ENCODE data around the gene ESRRG. TPM values are rescaled to one million over a fixed set of nuclear protein-coding genes. Genes with fewer than 3 reads are reported as not detected.

Gene ESRRG
- total RNA-seq, 1 donor from 2014 or later = not detected

DNA sequence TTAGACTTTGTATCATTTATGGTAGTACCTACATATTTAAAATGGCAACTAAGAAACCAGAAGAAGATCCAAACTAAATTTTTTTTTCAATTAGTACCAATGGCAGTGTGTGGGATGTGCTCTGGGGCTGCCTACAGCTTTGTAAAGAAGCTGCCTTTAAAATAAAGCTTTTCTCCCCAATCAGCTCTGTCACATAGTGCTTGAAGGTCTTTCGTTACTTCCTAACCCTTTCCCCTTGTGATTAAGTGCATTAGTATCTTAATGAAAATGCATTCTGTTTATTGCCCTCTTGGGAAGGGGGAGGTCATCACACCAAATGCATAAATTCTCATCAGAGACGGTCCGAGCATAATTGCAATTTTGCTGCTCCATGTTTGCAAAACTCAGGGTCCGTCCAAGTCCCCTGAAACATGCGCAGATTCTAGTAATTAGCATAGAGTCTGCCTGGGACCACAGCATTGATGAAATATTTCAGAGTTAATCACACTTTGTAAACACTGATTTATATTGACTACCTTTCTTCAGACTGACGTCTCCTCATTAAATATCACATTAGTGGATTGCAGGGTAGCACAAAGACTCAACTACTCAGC, 71.3 kb downstream of the ESRRG start:
- DNase-seq (ENCODE audit: low spot score) = no peak

DNA sequence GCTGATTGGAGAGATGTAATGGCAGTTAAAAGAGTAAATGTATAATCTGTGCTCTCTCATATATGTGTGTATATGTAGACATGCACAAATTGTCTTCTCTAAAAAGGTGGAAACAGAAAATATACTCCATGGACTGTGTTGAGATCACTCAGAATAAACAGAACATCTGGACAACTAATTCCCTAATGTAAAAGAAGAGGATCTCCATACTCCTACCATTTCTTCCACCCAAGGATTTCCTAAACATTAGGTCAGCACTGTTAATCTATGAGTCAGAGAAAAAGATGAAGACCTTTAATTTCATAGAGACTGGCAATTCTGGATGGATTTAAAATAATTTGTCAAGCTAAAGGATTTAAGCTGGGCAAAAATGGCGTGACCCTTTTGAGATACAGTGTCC, 80.1 kb downstream of the ESRRG start:
- no peak overlapping the region for H3K4me3 Mint-ChIP-seq (ENCODE audit: low read depth)

More for the DNA sequence above, 71.3 kb downstream of the ESRRG start:
- intact Hi-C loops (cut with micrococcal nuclease) = no loop called here
- no peak overlapping the region for H3K4me3 Mint-ChIP-seq (ENCODE audit: low read depth)
- H3K27ac Mint-ChIP-seq = no peak overlapping the region
- no peaks in the 10 kb centered on the region for H3K36me3 Mint-ChIP-seq (ENCODE audit: low read depth)
- H3K4me1 Mint-ChIP-seq (ENCODE audit: low read depth) = no peaks in the 10 kb centered on the region
- no peaks in the 10 kb centered on the region for H3K27me3 Mint-ChIP-seq (ENCODE audit: low read depth)
- no peaks in the 10 kb centered on the region for H3K9me3 Mint-ChIP-seq

DNA sequence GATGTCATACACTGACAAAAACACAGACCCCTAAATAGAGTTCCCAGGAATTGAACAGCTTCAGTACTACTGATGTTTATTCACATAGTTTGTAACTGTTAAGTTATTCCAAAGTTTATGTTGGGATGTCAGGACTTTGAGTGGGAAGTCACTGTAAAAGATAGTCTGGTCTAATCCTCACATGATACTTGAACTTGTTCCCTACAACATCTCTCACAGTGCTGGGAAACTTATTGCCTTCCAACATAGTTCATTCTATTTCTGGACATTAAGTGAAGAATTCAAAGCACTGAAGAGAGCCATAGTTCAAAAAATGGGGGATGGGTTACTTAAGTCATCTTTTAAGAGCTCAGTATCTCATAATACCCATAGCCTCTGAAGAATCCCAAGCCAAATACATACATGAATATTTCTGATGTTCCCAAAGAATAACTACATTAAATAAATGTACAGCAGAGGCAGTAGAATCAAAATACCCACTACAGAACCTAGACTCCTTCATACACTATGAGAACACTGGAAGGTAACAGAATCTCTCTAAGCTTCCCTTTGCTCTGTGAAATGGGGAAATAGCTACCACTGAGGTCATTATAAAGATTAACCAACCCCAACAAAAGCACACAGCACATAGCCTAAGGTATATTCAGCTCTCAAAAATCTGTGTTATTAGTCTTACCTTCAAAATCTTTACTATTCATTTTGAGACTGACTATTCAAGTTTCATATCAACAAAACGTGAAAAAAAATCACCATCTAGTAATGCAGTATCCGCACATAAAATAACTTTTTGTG, 81.4 kb downstream of the ESRRG start:
- H3K36me3 Mint-ChIP-seq (ENCODE audit: low read depth) = no peaks in the 10 kb centered on the region
- no peak overlapping the region for H3K4me3 Mint-ChIP-seq (ENCODE audit: low read depth)

More for the DNA sequence above, 80.1 kb downstream of the ESRRG start:
- Mint-ChIP-seq H3K27me3 (ENCODE audit: low read depth) (no peaks in the 10 kb centered on the region), H3K9me3 (no peaks in the 10 kb centered on the region), H3K36me3 (ENCODE audit: low read depth) (no peaks in the 10 kb centered on the region), H3K27ac (no peak overlapping the region), H3K4me1 (ENCODE audit: low read depth) (no peaks in the 10 kb centered on the region)
- DNase-seq (ENCODE audit: low spot score) = no peak
- intact Hi-C loops (cut with micrococcal nuclease) = no loop called here

DNA sequence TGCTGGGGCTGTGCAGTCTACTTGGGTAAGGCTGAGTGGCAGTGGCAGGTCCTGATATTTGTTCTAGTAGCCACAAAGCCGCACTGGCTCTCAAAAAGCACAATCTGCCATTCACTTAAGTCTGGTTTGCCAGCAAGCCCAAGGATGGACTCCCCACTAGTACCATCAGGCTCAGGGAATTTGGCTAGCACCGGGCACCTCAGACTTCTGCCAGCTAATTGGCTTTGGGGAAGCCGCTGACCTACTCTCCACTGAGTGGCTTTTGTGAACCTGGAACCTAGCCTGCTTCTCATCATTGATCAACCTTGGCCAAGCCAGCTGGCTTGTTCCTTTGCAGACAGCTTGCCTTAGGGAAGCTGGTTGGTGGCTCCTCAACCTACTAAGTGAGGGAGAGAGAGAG, 83.1 kb downstream of the ESRRG start:
- no peak overlapping the region for H3K27ac Mint-ChIP-seq
- H3K4me1 Mint-ChIP-seq (ENCODE audit: low read depth) = no peaks in the 10 kb centered on the region
- H3K36me3 Mint-ChIP-seq (ENCODE audit: low read depth) = no peaks in the 10 kb centered on the region
- H3K9me3 Mint-ChIP-seq = no peaks in the 10 kb centered on the region
- no peak for DNase-seq (ENCODE audit: low spot score)
- intact Hi-C loops (cut with micrococcal nuclease) = no loop called here
- no peak overlapping the region for H3K4me3 Mint-ChIP-seq (ENCODE audit: low read depth)
- no peaks in the 10 kb centered on the region for H3K27me3 Mint-ChIP-seq (ENCODE audit: low read depth)

More for the DNA sequence above, 81.4 kb downstream of the ESRRG start:
- no peaks in the 10 kb centered on the region for H3K9me3 Mint-ChIP-seq
- H3K4me1 Mint-ChIP-seq (ENCODE audit: low read depth) = no peaks in the 10 kb centered on the region
- no peak overlapping the region for H3K27ac Mint-ChIP-seq
- intact Hi-C loops (cut with micrococcal nuclease) = no loop called here
- no peak for DNase-seq (ENCODE audit: low spot score)
- no peaks in the 10 kb centered on the region for H3K27me3 Mint-ChIP-seq (ENCODE audit: low read depth)

DNA sequence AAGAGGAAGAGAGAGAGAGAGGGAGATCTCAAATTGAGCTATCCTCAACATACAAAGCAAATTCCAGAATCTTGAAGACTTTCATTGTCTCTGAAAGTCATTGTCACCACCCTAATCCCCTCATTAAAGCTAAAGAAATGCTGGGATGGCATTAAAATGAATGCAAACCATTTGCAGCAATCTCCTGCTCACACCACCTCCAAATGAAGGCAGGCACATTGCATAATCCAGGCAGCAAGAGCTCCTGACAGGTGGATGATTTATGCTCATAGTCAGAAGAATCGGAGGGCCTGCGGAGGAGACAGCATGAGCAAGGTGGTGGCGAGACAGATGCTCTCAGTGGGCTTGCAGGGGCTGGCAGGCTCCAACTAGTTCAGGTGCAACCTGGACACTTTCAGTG, 90.2 kb downstream of the ESRRG start:
- intact Hi-C loops (cut with micrococcal nuclease) = no loop called here
- Mint-ChIP-seq H3K4me3 (ENCODE audit: low read depth) (no peak overlapping the region), H3K4me1 (ENCODE audit: low read depth) (no peaks in the 10 kb centered on the region)

DNA sequence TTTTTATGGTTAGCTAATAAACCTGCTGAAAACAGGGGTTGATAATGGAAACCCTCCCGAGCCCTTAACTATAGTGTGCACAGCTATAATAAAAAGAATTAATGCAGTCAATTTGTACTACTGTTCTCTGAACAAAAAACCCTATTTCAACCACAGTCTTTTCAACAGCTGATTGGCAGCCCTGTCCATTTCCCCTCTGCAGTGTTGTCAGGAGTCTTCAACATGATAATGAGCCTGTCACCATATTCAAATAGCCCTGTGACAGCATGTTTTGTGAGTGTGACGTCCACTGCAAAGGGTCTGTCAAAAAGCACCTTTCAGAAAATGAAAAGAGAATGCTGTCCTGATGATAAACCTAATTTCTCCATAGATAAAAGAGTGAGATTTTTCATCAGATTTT, 92.7 kb downstream of the ESRRG start:
- H3K36me3 Mint-ChIP-seq (ENCODE audit: low read depth) = no peaks in the 10 kb centered on the region
- no peak overlapping the region for H3K4me3 Mint-ChIP-seq (ENCODE audit: low read depth)
- no peak for DNase-seq (ENCODE audit: low spot score)
- H3K27me3 Mint-ChIP-seq (ENCODE audit: low read depth) = no peaks in the 10 kb centered on the region
- H3K27ac Mint-ChIP-seq = no peak overlapping the region
- H3K4me1 Mint-ChIP-seq (ENCODE audit: low read depth) = no peaks in the 10 kb centered on the region
- intact Hi-C loops (cut with micrococcal nuclease) = no loop called here
- H3K9me3 Mint-ChIP-seq = no peaks in the 10 kb centered on the region

More for the DNA sequence above, 90.2 kb downstream of the ESRRG start:
- no peak overlapping the region for H3K27ac Mint-ChIP-seq
- H3K9me3 Mint-ChIP-seq = no peaks in the 10 kb centered on the region
- H3K27me3 Mint-ChIP-seq (ENCODE audit: low read depth) = no peaks in the 10 kb centered on the region
- no peaks in the 10 kb centered on the region for H3K36me3 Mint-ChIP-seq (ENCODE audit: low read depth)
- no peak for DNase-seq (ENCODE audit: low spot score)

DNA sequence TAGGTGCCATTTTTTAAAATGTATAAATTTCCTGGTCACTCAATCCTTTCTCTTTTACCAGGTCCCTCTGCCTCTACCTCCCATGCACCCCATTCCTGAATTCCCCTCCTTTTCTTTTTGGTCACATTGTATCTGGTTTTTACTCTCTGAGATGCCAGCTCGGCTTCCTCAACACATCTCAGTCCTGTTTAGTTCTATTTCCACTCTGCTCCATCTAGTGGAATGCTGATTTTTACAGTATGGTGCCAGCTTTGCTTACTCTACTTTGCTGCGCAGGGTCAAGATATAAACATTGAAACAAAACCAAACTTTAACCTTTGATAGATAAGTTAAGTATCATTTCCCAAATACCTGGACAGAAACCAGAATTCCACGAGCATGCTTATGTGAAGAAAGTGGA, 96.0 kb downstream of the ESRRG start:
- intact Hi-C loops (cut with micrococcal nuclease) = no loop called here
- H3K4me3 Mint-ChIP-seq (ENCODE audit: low read depth) = no peak overlapping the region
- no peak overlapping the region for H3K27ac Mint-ChIP-seq
- no peaks in the 10 kb centered on the region for H3K36me3 Mint-ChIP-seq (ENCODE audit: low read depth)
- H3K4me1 Mint-ChIP-seq (ENCODE audit: low read depth) = no peaks in the 10 kb centered on the region
- no peaks in the 10 kb centered on the region for H3K9me3 Mint-ChIP-seq
- DNase-seq (ENCODE audit: low spot score) = no peak
- H3K27me3 Mint-ChIP-seq (ENCODE audit: low read depth) = no peaks in the 10 kb centered on the region

DNA sequence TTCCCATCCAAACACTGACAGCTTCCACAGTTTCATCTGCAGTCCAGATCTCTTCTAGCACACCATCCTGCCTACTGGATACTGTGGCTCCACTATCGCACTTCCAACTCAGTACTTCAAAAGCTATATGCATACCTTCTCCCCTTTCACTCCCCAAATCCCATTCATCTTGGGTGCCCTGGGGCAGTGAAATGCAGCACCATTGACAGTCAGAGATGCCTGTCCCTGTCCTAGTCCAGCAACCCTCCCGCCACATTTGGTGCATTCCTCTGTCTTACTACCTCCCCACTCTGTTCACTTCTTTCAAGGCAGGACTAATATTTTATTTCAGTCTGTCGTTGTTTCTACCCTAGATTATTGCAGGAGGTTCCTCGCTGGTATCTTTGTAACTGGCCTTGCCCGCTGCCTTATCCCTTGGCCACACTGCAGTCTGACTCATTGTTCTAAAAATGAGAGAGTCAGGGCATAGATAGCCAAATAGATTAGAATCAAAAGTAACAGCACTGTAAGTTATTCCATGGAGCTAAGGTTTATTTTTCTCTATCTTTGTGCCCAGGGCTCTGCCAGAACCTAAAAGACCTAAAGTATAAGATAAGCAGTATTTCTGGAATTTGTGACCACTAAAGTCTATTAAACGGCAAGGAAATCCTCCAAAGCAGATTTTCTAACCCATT, 96.7 kb downstream of the ESRRG start:
- Mint-ChIP-seq H3K27me3 (ENCODE audit: low read depth) (no peaks in the 10 kb centered on the region), H3K36me3 (ENCODE audit: low read depth) (no peaks in the 10 kb centered on the region), H3K4me1 (ENCODE audit: low read depth) (no peaks in the 10 kb centered on the region), H3K9me3 (no peaks in the 10 kb centered on the region), H3K4me3 (ENCODE audit: low read depth) (no peak overlapping the region), H3K27ac (no peak overlapping the region)
- intact Hi-C loops (cut with micrococcal nuclease) = no loop called here
- DNase-seq (ENCODE audit: low spot score) = no peak

DNA sequence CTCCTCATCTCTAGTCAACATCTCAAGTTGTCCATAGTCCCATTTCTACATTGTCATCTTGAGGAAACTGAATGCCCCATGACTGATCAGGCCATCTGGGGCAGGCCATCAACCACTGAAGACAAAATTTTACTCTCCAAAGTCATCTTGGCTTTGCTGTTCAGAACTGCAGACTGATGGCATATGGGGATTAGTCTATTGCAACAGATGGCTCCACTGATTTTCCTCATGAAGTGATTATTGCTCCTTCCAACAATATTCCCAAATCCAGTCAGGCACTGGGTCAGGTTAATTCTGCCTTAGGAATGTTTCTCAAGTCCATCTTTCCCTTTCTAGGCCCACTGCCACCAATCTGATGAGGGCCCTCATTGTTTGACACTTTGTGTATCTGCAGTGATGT, 101.7 kb downstream of the ESRRG start:
- Mint-ChIP-seq H3K27me3 (ENCODE audit: low read depth) (no peaks in the 10 kb centered on the region), H3K27ac (no peak overlapping the region), H3K4me3 (ENCODE audit: low read depth) (no peak overlapping the region), H3K9me3 (peaks cover 4% of the 10 kb centered on the region), H3K36me3 (ENCODE audit: low read depth) (no peaks in the 10 kb centered on the region), H3K4me1 (ENCODE audit: low read depth) (no peaks in the 10 kb centered on the region)
- no peak for DNase-seq (ENCODE audit: low spot score)
- intact Hi-C loops (cut with micrococcal nuclease) = no loop called here

DNA sequence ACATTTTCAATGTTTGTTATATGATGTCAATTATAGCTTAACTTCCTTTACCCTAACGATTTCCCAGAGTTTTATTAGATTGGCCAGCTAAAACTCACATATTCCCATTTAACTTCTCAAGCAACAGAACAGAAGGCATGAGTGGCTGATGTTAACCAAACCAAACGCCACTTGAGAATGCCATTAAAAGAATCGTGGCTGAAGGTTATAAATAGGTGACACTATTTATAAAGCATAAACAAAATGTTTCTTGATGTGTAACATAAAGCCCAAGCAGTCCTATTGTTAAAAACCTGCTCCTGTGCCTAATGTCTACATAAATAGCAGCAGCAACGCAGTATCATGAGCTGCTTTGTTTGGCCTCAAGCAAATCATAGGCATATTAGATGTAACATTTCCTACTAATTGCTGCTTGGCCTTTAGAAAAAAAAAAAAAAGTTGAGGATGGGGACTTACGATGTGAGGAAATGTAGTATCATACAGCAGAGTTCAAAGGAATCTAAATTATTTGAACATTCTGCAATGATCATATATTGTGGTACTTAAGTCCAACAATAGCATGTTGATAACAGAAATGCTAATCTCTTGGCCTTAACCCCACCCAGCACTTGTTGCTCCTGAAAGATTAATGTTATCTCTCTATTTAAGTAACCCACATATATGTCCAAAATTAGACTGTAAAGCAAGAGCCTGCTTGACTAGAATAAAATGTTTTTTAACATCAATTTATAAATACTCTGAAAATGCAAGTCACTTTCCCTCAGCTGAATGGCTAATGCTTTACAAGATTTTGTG, 106.0 kb downstream of the ESRRG start:
- H3K27me3 Mint-ChIP-seq (ENCODE audit: low read depth) = no peaks in the 10 kb centered on the region
- H3K36me3 Mint-ChIP-seq (ENCODE audit: low read depth) = no peaks in the 10 kb centered on the region
- no peak overlapping the region for H3K4me3 Mint-ChIP-seq (ENCODE audit: low read depth)
- intact Hi-C loops (cut with micrococcal nuclease) = no loop called here
- no peak for DNase-seq (ENCODE audit: low spot score)
- H3K27ac Mint-ChIP-seq = no peak overlapping the region
- no peaks in the 10 kb centered on the region for H3K4me1 Mint-ChIP-seq (ENCODE audit: low read depth)
- H3K9me3 Mint-ChIP-seq = peaks cover 4% of the 10 kb centered on the region

DNA sequence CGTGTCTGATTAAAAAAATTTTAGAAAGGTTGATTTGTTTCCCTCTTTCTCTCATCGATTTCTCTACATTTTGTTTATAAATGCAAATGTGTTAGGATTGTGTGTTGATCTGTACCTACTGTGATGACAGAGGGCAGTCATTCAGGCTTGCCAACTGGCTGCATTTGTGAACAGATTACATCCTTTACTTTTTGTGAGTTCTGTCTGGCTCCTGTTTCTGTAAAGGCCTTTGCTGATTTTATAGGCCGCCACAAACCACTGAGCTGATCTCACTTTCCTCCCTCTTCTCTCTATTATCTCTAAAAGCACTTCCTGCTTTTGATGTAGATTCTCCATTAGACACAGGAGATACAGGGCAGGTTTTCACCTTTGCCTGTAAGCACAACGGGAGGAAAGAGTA, 106.8 kb downstream of the ESRRG start:
- Mint-ChIP-seq H3K9me3 (peaks cover 4% of the 10 kb centered on the region), H3K4me1 (ENCODE audit: low read depth) (no peaks in the 10 kb centered on the region), H3K4me3 (ENCODE audit: low read depth) (no peak overlapping the region), H3K27ac (no peak overlapping the region), H3K27me3 (ENCODE audit: low read depth) (no peaks in the 10 kb centered on the region), H3K36me3 (ENCODE audit: low read depth) (no peaks in the 10 kb centered on the region)
- DNase-seq (ENCODE audit: low spot score) = no peak
- intact Hi-C loops (cut with micrococcal nuclease) = no loop called here

DNA sequence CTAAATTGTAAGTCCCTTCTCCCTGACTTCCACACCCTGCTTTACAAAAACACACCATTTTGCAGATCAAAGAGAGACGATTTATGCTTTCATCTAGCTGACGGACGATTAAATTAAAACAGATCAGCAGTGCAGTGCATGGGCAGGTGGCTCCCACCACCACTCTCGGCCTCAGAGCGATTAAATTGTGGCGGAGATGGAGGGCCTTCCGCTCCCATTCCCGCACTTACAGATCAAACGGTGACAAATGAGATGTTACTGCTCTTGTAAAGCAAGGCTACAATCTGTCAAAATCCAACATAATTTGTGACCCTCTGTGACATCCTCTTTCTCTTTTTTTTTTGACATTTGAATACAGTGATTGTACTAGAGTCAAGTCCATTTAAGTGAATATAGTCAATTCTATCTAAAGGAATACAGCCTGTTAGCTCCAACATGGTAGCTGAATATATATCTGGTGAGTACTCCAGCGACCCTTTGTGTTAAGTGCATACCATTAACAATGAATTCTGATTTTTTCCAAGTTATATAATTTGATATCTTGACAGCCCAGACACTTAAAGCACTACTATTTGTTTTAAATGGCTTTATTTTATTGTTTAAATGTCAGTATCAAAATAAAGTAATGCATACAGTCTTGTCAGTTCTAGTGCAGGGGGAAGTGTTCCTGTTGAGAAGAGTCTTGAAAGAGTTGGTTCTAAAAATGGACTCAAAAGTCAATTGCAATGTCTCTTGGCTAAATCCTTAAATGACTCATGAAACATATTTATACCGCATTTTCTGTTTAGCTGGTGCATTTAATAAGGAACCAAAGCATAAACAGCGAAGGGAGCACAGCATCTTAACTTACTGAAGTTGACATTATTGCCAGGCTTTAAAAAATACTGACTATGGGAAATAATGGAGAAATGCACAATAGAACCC, 109.0 kb downstream of the ESRRG start:
- H3K9me3 Mint-ChIP-seq = peaks cover 4% of the 10 kb centered on the region
- intact Hi-C loops (cut with micrococcal nuclease) = no loop called here
- no peak for DNase-seq (ENCODE audit: low spot score)
- no peaks in the 10 kb centered on the region for H3K36me3 Mint-ChIP-seq (ENCODE audit: low read depth)
- H3K27ac Mint-ChIP-seq = no peak overlapping the region
- no peaks in the 10 kb centered on the region for H3K4me1 Mint-ChIP-seq (ENCODE audit: low read depth)
- no peaks in the 10 kb centered on the region for H3K27me3 Mint-ChIP-seq (ENCODE audit: low read depth)
- no peak overlapping the region for H3K4me3 Mint-ChIP-seq (ENCODE audit: low read depth)
